Hematopoietic multipotent progenitor cell treated with erythropoietin and hydrocortisone succinate and interleukin-3 and kit ligand, for 6 days (in vitro differentiated cells): Measurements from ENCODE around the gene TAS2R40.
"Not testable (repeated sequence)": the region's sequence is repeated elsewhere in the genome, so short reads cannot be mapped to it uniquely, and the experiment has no call there.

Experiments
- DNase-seq: peaks from one replicate; pipeline ENCODE4 v3.0.0-alpha.2; 2015

The TAS2R40 gene

GRCh38 chr7:143252006-143252405, 30.2 kb downstream of the TAS2R40 start:
- DNase-seq: no peak

GRCh38 chr7:143255564-143255963, 33.7 kb downstream of the TAS2R40 start:
- peak; percentile 41 for DNase-seq

GRCh38 chr7:143256325-143256724, 34.5 kb downstream of the TAS2R40 start:
- DNase-seq: peak; percentile 43

GRCh38 chr7:143256932-143257331, 35.1 kb downstream of the TAS2R40 start:
- no peak for DNase-seq

GRCh38 chr7:143257501-143257900, 35.7 kb downstream of the TAS2R40 start:
- DNase-seq: no peak

- peak; percentile 53 for DNase-seq
Observed at GRCh38 chr7:143258831-143259230, 37.0 kb downstream of the TAS2R40 start.

- no peak for DNase-seq
Observed at GRCh38 chr7:143259765-143260164, 37.9 kb downstream of the TAS2R40 start.

GRCh38 chr7:143261901-143262300, 40.1 kb downstream of the TAS2R40 start:
- DNase-seq: no peak

GRCh38 chr7:143263266-143264195, 41.7 kb downstream of the TAS2R40 start, which contains the start of gene GSTK1:
TSS of gene GSTK1 (plus strand) at chr7:143263441. CDS start at chr7:143263514, 73 bp downstream.
- DNase-seq: peak; percentile 90

GRCh38 chr7:143264196-143264568, 42.3 kb downstream of the TAS2R40 start:
- DNase-seq: not testable (repeated sequence)

GRCh38 chr7:143265017-143265693, 43.3 kb downstream of the TAS2R40 start:
- no peak for DNase-seq

- DNase-seq: no peak
Observed at GRCh38 chr7:143269251-143269650, 47.4 kb downstream of the TAS2R40 start.

GRCh38 chr7:143271240-143271639, 49.4 kb downstream of the TAS2R40 start:
- DNase-seq: no peak
